Testis (tissue), 2 donors: ENCODE data around the gene SH3BP1.

Source experiments
- CTCF ChIP-seq, 3 experiments: fragments of 450-650 bp in 2 of 3; fragments of 200-600 bp in 1 of 3; sonication (generic) in 1 of 3; IDR thresholded peaks; one replicate each; pipeline ENCODE4 v1.5.1; 2016 to 2019; ENCODE audit warnings: antibody characterized with exemption in 3 of 3, mild to moderate bottlenecking in 2 of 3, moderate library complexity in 1 of 3
- POLR2A ChIP-seq: fragments of 450-650 bp; IDR thresholded peaks from one replicate; pipeline ENCODE4 v1.6.1; 2017; ENCODE audit warnings: antibody characterized with exemption, mild to moderate bottlenecking, moderate library complexity

DNA sequence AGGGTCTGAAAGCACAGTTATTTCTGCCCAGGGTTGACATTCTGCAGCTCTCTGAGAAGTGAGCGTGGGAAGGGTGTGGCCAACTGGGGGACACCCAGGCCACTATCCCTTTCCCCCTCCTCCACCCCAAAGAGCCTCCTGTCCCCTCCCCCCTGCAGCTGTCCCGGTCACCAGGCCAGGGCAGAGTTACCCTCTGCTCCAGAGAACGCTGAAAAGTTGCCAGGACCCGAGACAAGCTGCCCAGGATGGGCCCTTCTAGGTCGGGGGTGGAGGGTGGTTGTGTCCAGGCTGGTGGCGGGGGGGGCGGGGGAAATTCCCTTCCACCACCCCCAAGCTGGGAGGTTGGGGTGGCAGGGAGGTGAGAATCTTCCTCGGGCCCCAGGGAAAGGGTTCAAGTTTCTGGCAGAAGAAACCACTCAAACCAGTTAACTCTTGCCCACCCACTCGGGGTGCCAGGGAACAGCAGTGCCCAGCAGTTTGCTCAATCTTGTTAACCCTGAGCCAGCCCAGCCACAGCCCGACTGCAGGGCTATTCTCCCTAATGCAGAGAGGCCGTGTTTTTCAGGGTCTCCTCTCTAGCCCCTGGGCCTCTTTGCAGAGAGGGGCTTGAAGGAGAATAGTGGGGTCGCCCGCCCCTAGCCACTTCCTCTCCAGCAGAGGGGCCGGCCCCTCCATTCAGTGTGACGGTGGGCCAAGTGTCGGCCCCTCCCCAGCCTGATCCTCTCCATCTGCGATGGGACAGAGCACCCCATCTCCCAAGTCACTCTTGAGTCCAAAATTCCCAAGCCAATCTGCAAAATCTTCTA is 36.7 kb downstream of the SH3BP1 start:
- TF ChIP-seq CTCF (IDR thresholded peaks at IDR 0.05): no peak
- TF ChIP-seq POLR2A: no peak
